Activated gamma-delta T cell (primary cell): ENCODE data around the gene ITGAD.

Source experiments
- DNase-seq: peaks from one replicate; lab custom pipeline; 2025; lab: John Stamatoyannopoulos, UW

ITGAD gene

DNA sequence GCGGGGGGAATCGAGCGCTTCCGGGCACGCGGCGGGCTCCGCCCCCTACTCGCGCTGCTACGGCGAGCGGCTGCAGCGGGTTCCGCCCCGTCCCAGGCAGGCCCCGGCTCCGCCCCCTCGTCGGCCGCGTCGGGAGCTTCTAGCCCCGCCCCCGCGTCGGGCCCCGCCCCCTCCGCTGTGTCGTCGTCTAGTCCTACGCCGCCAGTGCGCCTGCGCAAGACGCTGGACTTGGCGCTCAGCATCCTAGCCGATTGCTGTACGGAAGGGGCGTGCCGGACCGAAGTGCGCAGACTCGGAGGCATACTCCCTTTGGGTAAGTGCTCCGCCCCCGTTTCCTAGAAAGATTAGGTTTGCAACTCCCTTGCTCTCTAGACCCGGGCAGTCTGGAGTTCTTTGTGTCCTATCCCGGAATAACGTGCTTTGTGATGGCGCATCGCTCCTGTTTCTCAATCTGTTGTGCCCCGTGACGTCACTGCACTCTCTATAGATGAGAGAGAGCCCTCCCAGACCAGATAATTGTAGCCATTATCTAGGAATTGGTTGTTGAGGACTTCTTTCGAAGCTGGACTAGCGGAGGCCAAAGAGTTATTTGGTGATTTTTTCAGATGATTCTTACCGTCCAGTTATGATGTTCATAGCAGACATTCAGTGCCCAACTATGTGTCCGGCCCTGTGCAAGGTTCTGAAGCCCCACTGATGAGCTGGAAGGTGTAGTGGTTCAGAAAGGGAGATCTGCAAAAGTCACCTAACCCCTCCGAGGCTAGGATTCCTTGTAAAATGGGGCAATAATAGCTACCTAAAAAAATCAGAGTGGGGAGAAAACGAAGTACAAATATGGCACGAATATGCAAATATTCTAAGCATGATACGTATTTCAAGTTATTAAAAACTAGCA lies 66.8 kb downstream of the ITGAD start:
- DNase-seq, result peak; percentile 100

DNA sequence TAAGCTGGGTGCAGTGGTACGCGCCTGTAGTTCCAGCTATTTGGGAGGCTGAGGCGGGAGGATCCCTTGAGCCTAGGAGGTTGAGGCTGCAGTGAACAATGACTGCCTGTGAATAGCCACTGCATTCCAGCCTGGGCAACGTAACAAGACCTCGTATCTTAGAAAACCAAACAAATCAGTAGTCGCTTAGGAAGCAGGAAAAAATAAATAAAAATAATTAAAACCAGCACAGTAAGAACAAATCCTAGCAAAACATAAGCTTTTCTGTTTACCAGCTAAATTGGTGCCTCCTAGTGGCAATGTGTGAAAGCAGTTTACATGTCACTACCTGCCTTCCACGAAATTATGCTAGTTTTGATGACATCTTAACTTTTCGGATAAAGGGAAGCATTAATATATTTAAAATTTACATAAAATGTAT lies 67.5 kb downstream of the ITGAD start:
- no peak for DNase-seq

DNA sequence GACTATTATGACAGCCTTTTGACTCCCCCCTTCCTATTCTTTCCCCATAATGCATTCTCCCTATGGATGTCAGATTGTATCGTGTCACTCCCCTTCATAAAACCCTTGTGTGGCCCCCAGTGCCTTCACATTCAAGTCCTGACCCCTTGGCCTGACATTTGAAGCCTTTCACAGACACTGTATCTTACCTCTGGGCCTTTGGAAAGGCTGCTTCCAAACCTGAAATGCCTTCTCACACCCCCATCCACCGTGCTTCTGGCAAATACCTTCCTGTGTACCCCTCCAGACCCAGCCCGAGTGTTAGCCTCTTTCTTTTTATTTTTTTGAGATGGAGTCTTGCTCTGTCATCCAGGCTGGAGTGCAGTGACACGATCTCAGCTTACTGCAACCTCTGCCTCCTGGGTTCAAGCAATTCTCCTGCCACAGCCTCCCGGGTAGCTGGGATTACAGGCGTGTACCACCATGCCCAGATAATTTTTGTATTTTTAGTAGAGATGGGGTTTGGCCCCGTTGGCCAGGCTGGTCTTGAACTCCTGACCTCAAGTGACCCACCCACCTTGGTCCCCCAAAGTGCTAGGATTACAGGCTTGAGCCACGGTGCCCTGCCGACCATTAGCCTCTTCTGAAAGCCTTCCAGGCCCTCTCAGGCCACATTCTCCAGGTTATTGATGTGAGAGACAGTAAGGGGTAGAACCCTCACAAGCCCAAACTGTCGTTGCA lies 68.2 kb downstream of the ITGAD start:
- no peak for DNase-seq

- DNase-seq, result no peak
Observed at GRCh38 chr16:31461921-31462804, 69.0 kb downstream of the ITGAD start.

GRCh38 chr16:31464348-31464769 lies 71.2 kb downstream of the ITGAD start:
- no peak for DNase-seq

DNA sequence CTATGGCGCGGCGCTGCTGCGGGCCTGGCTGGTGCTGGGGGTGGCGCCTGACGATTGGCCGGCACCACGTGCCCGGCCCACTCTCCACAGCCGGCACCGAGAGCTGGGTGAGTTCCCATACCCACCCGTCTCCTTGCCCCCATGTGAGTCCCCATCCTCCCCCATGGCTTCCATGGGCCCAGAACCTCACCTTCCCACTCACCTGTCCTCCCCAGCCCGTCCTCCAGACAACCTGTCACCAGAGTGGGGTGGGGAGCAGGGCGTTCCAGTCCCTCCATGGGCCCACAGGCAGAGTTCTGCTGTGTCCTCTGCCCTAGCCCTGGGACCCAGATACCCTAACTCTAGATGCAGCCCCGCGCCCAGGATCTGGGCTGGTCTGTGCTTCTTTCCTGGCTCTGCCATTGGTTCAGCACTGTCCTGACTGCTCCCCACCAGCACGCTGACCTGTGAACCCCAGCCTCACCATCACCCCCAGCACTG lies 71.7 kb downstream of the ITGAD start:
- DNase-seq, result no peak

DNA sequence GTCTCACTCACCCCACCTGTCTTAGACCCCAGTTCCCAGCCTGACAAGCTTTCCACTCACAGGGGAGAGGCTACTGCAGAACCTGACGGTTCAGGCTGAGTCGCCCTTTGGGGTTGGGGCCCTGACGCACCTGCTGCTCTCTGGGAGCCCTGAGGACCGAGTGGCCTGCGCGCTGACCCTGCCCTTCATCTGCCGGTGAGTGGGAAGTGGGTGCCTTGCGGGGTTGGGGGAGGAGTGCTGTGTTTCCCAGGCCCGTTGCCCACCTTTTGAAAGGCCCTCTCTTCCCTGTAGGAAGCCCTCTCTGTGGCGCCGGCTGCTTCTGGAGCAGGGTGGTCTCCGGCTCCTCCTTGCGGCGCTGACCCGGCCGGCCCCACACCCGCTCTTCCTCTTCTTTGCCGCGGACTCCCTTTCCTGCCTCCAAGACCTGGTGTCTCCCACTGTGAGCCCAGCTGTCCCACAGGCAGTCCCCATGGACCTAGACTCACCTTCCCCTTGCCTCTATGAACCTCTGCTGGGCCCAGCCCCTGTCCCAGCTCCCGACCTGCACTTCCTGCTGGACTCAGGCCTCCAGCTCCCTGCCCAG lies 72.7 kb downstream of the ITGAD start:
- DNase-seq, result no peak

- no peak for DNase-seq
Observed at GRCh38 chr16:31466381-31466841, 73.3 kb downstream of the ITGAD start.

GRCh38 chr16:31467151-31467773 lies 74.1 kb downstream of the ITGAD start:
- DNase-seq, result no peak

DNA sequence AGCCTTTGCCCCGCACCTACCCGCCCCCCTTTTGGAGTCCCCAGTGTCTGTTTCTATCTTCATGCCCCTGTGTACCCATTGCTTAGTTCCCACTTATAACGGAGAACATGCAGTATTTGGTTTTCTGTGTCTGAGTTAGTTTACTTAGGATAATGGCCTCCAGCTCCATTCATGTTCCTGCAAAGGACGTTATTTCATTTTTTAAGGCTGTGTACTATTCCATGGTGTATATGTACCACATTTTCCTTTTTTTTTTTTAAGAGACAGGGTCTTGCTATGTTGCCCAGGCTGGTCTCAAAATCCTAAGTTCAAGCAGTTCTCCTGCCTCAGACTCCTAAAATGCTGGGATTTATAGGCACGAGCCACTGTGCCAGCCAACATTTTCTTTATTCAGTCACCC lies 74.7 kb downstream of the ITGAD start:
- DNase-seq, result no peak

GRCh38 chr16:31470615-31471014 lies 77.5 kb downstream of the ITGAD start:
- DNase-seq, result no peak

- no peak for DNase-seq
Observed at GRCh38 chr16:31471241-31471874, 78.2 kb downstream of the ITGAD start.

DNA sequence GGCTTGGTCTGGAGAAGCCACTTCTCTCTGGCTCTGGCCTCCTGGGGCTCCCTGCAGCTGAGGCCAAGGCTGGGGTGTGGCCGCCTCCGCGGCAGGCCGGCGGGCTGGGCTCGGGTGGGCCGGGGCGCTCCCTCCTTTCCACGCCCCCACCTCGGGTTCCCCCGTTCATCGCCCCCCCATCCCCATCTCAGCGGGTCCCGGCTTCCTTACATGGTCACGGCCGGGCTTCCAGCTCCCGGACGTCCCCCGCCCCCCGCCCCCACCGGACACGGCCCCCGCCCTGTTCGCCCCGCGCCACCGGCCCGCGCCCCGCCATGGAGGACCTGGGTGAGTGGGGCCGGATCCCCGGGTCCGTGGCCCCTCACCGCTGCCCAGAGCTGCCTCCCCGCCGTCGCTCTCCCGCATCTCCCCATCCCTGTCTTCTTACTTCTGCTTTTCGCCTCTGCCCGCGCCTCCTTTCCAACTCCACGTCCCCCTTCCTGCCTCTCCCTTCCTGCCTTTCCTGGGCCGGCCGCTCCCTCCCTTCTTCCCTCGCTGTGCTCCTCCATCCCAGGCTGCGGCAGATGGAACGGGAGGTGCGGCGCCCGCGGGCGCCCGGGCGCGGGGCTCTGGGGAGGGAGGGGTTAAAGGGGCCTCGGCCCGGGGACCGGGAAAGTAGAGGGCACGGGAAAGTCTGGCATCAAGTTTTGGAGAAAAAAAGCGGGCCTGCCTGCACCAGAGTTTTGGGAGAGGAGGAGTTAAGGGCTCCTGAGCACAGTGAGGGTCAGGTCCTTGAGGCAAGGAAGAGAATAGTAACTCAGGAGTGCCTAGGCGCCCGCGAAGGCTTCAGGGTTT lies 79.0 kb downstream of the ITGAD start, which contains the start of gene TGFB1I1:
TGFB1I1 (plus strand) TSS at position 278 of the 834 bp plus-strand sequence; CDS start at position 315, 37 bp downstream.
- DNase-seq, result no peak

DNA sequence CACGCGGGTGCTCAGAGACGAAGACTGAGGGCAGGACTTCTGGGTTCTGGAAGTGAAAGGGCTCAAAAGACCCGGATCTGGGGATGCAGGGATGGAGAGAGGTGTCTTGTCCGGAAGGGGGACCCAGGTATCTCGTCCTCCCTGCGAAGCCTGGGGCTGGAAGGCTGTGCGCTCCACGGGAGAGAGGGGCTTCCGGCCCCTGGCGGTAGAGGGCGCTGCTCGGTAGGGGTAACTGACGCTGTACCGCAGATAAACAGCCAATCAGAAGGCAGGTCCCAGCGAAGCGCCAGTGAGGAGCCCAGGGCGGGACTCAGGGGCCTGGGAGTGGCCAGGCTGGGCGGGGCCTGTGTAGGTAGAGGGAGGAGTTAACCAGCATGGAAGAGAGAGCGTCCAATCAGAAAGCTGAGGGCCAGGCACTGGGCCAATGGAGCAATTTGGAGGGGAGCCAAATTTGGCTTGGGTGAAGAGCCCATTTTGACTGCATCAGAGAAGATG lies 79.6 kb downstream of the ITGAD start:
- DNase-seq, result no peak

DNA sequence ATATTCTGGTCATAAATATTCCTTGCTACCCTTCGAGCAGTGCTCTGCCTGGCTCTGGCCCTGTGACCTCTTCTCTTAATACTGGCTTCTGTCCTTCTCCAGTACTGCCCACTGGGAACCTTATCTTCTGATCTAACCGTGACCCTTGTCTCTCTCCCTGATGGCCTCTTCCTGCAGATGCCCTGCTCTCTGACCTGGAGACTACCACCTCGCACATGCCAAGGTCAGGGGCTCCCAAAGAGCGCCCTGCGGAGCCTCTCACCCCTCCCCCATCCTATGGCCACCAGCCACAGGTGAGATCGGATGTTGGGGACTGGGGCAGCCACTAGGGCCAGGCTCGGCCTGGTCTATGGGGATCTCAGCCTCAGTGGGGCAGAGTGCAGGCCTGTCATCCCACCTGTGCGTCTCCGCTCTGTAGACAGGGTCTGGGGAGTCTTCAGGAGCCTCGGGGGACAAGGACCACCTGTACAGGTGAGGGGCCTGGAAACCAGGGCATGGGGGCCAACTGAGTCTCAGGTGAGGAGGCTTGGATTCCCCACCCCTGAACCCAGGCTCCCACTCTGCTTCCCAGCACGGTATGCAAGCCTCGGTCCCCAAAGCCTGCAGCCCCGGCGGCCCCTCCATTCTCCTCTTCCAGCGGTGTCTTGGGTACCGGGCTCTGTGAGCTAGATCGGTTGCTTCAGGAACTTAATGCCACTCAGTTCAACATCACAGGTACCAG lies 80.3 kb downstream of the ITGAD start:
- no peak for DNase-seq

- no peak for DNase-seq
Observed at GRCh38 chr16:31474173-31474714, 81.1 kb downstream of the ITGAD start.

DNA sequence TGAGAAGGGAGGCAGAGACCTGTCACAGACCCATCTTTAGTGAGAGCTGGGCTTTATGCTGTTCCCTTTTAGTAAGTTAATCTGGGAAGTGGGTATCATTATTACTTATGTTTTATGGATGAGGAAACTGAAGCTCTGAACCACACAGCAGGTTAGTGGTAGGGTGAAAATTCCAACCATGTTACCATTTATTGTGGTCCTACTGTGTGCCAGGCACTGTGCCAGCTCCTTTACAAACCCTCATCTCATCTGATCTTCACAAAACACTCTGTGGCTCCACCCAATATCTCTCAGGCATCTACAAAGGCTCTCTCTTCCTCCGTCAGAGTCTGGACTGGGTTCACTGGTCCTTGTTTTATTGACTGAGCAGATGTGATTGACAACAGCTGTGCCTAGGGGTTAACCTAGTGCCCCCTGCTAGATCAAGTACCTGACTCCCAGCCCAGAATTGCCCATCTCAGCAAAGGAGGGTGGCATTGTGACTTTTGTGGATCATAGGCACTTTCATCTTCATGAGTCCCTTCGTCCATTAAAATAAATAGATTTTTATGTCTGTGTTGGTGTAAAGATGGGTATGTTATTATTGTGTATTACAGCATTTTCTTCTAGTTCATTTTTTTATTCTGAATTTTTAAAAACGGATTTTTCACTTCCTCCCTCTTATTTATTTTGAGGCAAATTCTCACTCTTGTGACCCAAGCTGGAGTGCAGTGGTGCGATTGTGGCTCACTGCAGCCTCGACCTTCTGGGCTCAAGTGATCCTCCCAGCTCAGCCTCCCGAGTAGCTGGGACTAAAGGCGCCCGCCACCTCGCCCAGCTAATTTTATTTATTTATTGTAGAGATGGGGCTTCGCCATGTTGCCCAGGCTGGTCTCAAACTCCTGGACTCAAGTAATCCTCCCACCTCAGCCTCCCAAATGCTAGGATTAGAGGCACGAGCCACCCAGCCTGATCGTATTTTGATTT lies 81.9 kb downstream of the ITGAD start:
- no peak for DNase-seq
